Hepatocyte (in vitro differentiated cells): Measurements from ENCODE around the gene LRRFIP1. TPM values are rescaled to one million over a fixed set of nuclear protein-coding genes. Genes with fewer than 3 reads are reported as not detected.

Experiments
- DNase-seq: peaks from one replicate; pipeline ENCODE4 v3.0.0-alpha.2; 2016; ENCODE audit warnings: low spot score
- H2AFZ ChIP-seq: fragments of 200-600 bp; sonication (generic); 2 replicates; pipeline ENCODE4 v1.6.0; 2016; ENCODE audit warnings: antibody characterized with exemption, mild to moderate bottlenecking
- H3K27ac ChIP-seq: fragments of 200-600 bp; sonication (generic); 2 replicates; pipeline ENCODE4 v1.5.1; 2016; ENCODE audit warnings: mild to moderate bottlenecking
- H3K27me3 ChIP-seq: fragments of 200-600 bp; sonication (generic); 2 replicates; pipeline ENCODE4 v1.6.1; 2016
- H3K36me3 ChIP-seq: fragments of 200-600 bp; sonication (generic); replicated peaks from 2 replicates; pipeline ENCODE4 v1.5.1; 2016; ENCODE audit warnings: low read depth; ENCODE audit not compliant: insufficient read depth
- H3K4me1 ChIP-seq: fragments of 200-600 bp; sonication (generic); 2 replicates; pipeline ENCODE4 v1.5.1; 2016; ENCODE audit warnings: mild to moderate bottlenecking, moderate library complexity; ENCODE audit not compliant: insufficient read depth
- H3K4me2 ChIP-seq: fragments of 200-600 bp; sonication (generic); 2 replicates; pipeline ENCODE4 v1.6.0; 2016
- H3K4me3 ChIP-seq: fragments of 200-600 bp; sonication (generic); 2 replicates; pipeline ENCODE4 v1.5.1; 2016; ENCODE audit warnings: mild to moderate bottlenecking
- H3K79me2 ChIP-seq: fragments of 200-600 bp; sonication (generic); 2 replicates; pipeline ENCODE4 v1.6.0; 2017; ENCODE audit warnings: mild to moderate bottlenecking
- H3K9me2 ChIP-seq: fragments of 200-600 bp; sonication (generic); replicated peaks from 2 replicates; pipeline ENCODE4 v1.6.0; 2017; ENCODE audit warnings: mild to moderate bottlenecking; ENCODE audit not compliant: insufficient read depth
- H3K9me3 ChIP-seq: fragments of 200-600 bp; sonication (generic); 2 replicates; pipeline ENCODE4 v1.5.1; 2016; ENCODE audit warnings: low read depth, mild to moderate bottlenecking
- H4K20me1 ChIP-seq: fragments of 200-600 bp; sonication (generic); 2 replicates; pipeline ENCODE4 v1.6.0; 2016; ENCODE audit warnings: mild to moderate bottlenecking; ENCODE audit not compliant: insufficient read depth, poor library complexity, severe bottlenecking
- EZH2 ChIP-seq: fragments of 200-600 bp; sonication (generic); IDR thresholded peaks from 2 replicates; pipeline ENCODE4 v1.6.1; 2016; ENCODE audit warnings: antibody characterized with exemption, mild to moderate bottlenecking, borderline replicate concordance
- EZH2phosphoT487 ChIP-seq: fragments of 200-600 bp; sonication (generic); IDR thresholded peaks from one replicate; pipeline ENCODE4 v1.6.1; 2018; ENCODE audit warnings: antibody characterized with exemption, mild to moderate bottlenecking, low read depth, moderate library complexity; ENCODE audit not compliant: unreplicated experiment, severe bottlenecking
- WGBS: methylation state at CpG from one replicate; pipeline ENCODE4 v1.1.6; 2016; ENCODE audit warnings: low lambda C conversion rate; ENCODE audit errors: missing lambda C conversion rate; 5-methylcytosine and 5-hydroxymethylcytosine counted together
- polyA plus RNA-seq: library from polyadenylated mRNA; unstranded; fragments of >200 nt; fragmentation: Nextera tagmentation; extraction: Ambion mirVana; gene quantifications from 2 replicates; pipeline ENCODE4 v1.2.1, GENCODE V29; 2016
- total RNA-seq: library from RNA; depleted of rRNA; stranded (reverse); fragments of >200 nt; gene quantifications from 2 replicates; pipeline ENCODE4 v1.2.3, GENCODE V29; 2014
- TF ChIP-seq, protein P1 (sequence below): fragments of 200-600 bp; sonication (generic); IDR thresholded peaks from 2 replicates; pipeline ENCODE4 v1.5.1; 2016; ENCODE audit warnings: antibody characterized with exemption, mild to moderate bottlenecking; ENCODE audit not compliant: poor library complexity

LRRFIP1 gene
- total and polyA plus RNA-seq, 2 experiments from 2014 or later = 42.7 to 64.1 TPM

DNA sequence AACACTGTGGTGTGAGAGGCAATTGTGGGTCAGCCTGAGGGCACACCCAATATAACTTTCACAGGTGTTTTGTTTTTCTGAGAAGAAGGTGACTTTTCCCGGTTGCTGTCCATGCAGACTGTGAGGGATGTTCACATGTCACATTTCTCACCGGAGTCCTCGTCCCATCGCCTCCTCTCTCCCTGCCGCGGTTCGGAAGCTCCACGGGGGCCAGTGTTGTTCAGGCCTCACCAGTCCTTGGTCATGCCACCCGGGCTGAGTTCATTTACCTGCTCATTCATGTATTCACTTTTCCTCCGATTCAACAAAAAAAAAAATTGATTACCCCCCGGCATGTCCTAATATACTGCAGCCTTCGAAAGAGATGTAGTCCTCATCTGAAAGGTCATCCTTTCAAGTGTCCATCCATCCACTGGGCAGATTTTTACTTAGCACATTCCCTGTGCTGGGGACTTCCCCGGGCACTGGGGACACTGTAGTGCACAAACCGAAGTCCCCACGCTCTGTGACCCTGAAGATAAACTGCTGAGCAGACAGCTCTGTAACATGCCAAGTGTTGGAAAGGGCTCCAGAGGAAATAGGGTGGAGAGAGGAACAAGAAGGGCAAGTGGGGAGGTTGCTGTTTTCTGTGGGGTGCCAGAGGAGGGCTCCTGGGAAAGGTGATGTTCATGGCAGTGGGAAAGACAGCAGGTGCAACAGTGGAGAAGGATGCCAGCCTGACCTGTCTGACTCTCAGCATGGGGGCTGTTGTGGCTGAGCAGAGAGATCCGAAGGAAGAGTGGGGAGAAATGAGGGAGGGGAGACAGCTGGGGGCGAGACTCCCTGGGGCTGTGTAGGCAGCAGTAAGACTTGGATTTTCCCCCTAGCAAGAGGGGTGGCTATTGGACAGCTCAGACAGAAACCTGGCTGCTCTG lies 22.4 kb downstream of the LRRFIP1 start:
- Histone ChIP-seq H3K27ac (no peak overlapping the region), H3K79me2 (peaks cover 4% of the 10 kb centered on the region), H3K4me1 (no peaks in the 10 kb centered on the region), H3K4me3 (no peak overlapping the region), H3K9me3 (no peaks in the 10 kb centered on the region), H3K27me3 (no peaks in the 10 kb centered on the region), H2AFZ (no peak overlapping the region), H3K36me3 (no peaks in the 10 kb centered on the region), H3K9me2 (no peaks in the 10 kb centered on the region), H4K20me1 (no peaks in the 10 kb centered on the region), H3K4me2 (no peak overlapping the region)
- 96% methylated on average over 17 of the region's 17 CpGs for WGBS
- TF ChIP-seq EZH2 = no peak
- TF ChIP-seq, protein P1, sequence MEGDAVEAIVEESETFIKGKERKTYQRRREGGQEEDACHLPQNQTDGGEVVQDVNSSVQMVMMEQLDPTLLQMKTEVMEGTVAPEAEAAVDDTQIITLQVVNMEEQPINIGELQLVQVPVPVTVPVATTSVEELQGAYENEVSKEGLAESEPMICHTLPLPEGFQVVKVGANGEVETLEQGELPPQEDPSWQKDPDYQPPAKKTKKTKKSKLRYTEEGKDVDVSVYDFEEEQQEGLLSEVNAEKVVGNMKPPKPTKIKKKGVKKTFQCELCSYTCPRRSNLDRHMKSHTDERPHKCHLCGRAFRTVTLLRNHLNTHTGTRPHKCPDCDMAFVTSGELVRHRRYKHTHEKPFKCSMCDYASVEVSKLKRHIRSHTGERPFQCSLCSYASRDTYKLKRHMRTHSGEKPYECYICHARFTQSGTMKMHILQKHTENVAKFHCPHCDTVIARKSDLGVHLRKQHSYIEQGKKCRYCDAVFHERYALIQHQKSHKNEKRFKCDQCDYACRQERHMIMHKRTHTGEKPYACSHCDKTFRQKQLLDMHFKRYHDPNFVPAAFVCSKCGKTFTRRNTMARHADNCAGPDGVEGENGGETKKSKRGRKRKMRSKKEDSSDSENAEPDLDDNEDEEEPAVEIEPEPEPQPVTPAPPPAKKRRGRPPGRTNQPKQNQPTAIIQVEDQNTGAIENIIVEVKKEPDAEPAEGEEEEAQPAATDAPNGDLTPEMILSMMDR = no peak
- DNase-seq = no peak

- no peaks in the 10 kb centered on the region for H4K20me1 ChIP-seq
- 92% methylated on average over 7 of the region's 7 CpGs for WGBS
- H2AFZ ChIP-seq = no peak overlapping the region
- no peak overlapping the region for H3K4me2 ChIP-seq
- no peaks in the 10 kb centered on the region for H3K9me2 ChIP-seq
- no peak for DNase-seq
- TF ChIP-seq EZH2phosphoT487 (no peak), EZH2 (no peak)
- TF ChIP-seq, protein P1 = no peak
- H3K27ac ChIP-seq = no peak overlapping the region
- H3K36me3 ChIP-seq = no peaks in the 10 kb centered on the region
- H3K79me2 ChIP-seq = peaks cover 4% of the 10 kb centered on the region
- H3K4me3 ChIP-seq = no peak overlapping the region
- no peaks in the 10 kb centered on the region for H3K4me1 ChIP-seq
- no peaks in the 10 kb centered on the region for H3K27me3 ChIP-seq
- no peaks in the 10 kb centered on the region for H3K9me3 ChIP-seq
Measured at GRCh38 chr2:237650455-237650850, 23.1 kb downstream of the LRRFIP1 start.

GRCh38 chr2:237651761-237652160 lies 24.4 kb downstream of the LRRFIP1 start:
- H3K36me3 ChIP-seq = no peaks in the 10 kb centered on the region
- WGBS = 92% methylated on average over 10 of the region's 10 CpGs
- TF ChIP-seq, protein P1 = no peak
- TF ChIP-seq EZH2phosphoT487 (no peak), EZH2 (no peak)

More at GRCh38 chr2:237651761-237652160, 24.4 kb downstream of the LRRFIP1 start:
- no peaks in the 10 kb centered on the region for H3K27me3 ChIP-seq
- H3K4me3 ChIP-seq = no peak overlapping the region
- H4K20me1 ChIP-seq = no peaks in the 10 kb centered on the region
- H3K27ac ChIP-seq = no peak overlapping the region
- DNase-seq = no peak
- H3K4me2 ChIP-seq = no peak overlapping the region
- no peaks in the 10 kb centered on the region for H3K9me3 ChIP-seq
- no peak overlapping the region for H2AFZ ChIP-seq
- no peaks in the 10 kb centered on the region for H3K4me1 ChIP-seq
- H3K79me2 ChIP-seq = no peaks in the 10 kb centered on the region
- no peaks in the 10 kb centered on the region for H3K9me2 ChIP-seq
